ENCODE data around the gene CTR9. TPM values are rescaled to one million over a fixed set of nuclear protein-coding genes. Genes with fewer than 3 reads are reported as not detected.
A peak's percentile ranks its signal among the peaks of the same experiment; 100 is the strongest.

The CTR9 gene
- polyA plus RNA-seq, 2 donors: 11.1 to 15.9 TPM

DNA sequence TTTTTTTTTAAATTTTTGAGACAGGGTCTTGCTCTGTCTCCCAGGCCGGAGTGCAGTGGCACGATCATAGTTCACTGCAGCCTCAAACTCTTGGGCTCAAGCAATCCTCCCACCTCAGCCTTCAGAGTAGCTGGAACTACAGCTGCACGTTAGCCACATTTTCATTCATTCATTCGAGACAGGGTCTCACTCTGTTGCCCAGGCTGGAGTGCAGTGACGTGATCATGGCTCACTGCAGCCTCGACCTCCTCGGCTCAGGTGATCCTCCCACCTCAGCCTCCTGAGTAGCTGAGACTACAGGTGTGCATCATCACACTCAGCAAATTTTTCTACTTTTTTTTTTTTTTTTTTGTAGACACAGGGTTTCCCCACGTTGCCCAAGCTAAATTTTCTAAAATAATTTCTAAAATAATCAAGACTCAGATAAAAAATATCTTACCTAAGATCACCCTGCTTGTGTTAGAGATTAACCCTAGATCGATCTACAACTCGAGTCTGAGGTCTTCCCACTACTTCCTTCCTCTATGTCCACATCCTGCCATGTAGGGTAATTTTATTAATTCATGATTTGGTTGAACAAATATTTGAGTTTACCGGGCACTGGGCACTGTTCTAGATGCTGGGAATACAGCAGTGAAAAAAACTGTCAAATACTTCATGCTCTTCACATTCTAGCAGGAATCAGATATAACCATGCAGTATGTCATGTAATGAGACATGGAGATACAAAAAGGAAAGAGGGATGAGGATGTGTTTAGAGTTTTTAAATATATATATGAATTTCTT lies 42.6 kb downstream of the CTR9 start:
- no peak overlapping the region for H3K4me3 ChIP-seq (ENCODE audit: low read depth in 1 of 2, low read length in 2 of 2)
- WGBS, 2 donors: 60 to 68% methylated on average over 11 of the region's 11 CpGs
- H3K27ac ChIP-seq (ENCODE audit: low read depth in 2 of 2, low read length in 1 of 2): no peak overlapping the region
- no peaks in the 10 kb centered on the region for H3K9me3 ChIP-seq (ENCODE audit: control insufficient read depth in 2 of 2, insufficient read depth in 1 of 2, low read depth in 1 of 2, low read length in 1 of 2)
- peaks cover 5 to 12% of the 10 kb centered on the region in 2 donors for H3K36me3 ChIP-seq (ENCODE audit: control insufficient read depth in 2 of 2, insufficient read depth in 2 of 2, low read length in 1 of 2)
- H3K4me1 ChIP-seq (ENCODE audit: control insufficient read depth in 2 of 2, insufficient read depth in 2 of 2, low read length in 1 of 2): peaks cover 0 to 4% of the 10 kb centered on the region in 2 donors
- no peaks in the 10 kb centered on the region for H3K27me3 ChIP-seq (ENCODE audit: control insufficient read depth in 1 of 2, insufficient read depth in 2 of 2, low read length in 2 of 2)

GRCh38 chr11:10796191-10796590 lies 45.1 kb downstream of the CTR9 start:
- WGBS, 2 donors: 60 to 71% methylated on average over 2 of the region's 2 CpGs
- H3K27ac ChIP-seq (ENCODE audit: low read depth in 2 of 2, low read length in 1 of 2): no peak overlapping the region
- no peaks in the 10 kb centered on the region for H3K27me3 ChIP-seq (ENCODE audit: control insufficient read depth in 1 of 2, insufficient read depth in 2 of 2, low read length in 2 of 2)
- H3K9me3 ChIP-seq (ENCODE audit: control insufficient read depth in 2 of 2, insufficient read depth in 1 of 2, low read depth in 1 of 2, low read length in 1 of 2): no peaks in the 10 kb centered on the region
- peaks cover 12 to 18% of the 10 kb centered on the region in 2 donors for H3K36me3 ChIP-seq (ENCODE audit: control insufficient read depth in 2 of 2, insufficient read depth in 2 of 2, low read length in 1 of 2)
- no peak overlapping the region for H3K4me3 ChIP-seq (ENCODE audit: low read depth in 1 of 2, low read length in 2 of 2)
- peaks cover 0 to 4% of the 10 kb centered on the region in 2 donors for H3K4me1 ChIP-seq (ENCODE audit: control insufficient read depth in 2 of 2, insufficient read depth in 2 of 2, low read length in 1 of 2)

DNA sequence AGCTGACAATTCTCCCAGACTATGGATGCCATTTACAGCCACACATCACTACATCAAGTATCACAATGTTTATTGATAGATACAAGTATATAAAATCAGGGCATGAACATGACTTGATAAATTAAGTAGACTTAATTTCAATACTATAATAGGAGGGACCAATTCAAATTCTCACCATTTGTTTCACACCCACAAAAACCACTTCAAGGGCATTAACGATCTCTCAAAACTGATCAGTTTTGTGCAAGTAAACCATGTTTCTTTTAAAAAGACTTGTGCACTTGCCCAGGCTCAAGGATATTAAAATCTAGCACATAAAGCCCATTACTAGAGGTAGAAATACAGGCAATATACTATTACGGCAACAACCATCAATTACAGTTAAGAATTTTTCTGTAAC lies 46.0 kb downstream of the CTR9 start:
- H3K27me3 ChIP-seq (ENCODE audit: control insufficient read depth in 1 of 2, insufficient read depth in 2 of 2, low read length in 2 of 2): no peaks in the 10 kb centered on the region
- peaks cover 12 to 19% of the 10 kb centered on the region in 2 donors for H3K36me3 ChIP-seq (ENCODE audit: control insufficient read depth in 2 of 2, insufficient read depth in 2 of 2, low read length in 1 of 2)
- WGBS, 2 donors: 81% methylated on average over 2 of the region's 2 CpGs
- no peaks in the 10 kb centered on the region for H3K9me3 ChIP-seq (ENCODE audit: control insufficient read depth in 2 of 2, insufficient read depth in 1 of 2, low read depth in 1 of 2, low read length in 1 of 2)
- no peak overlapping the region for H3K27ac ChIP-seq (ENCODE audit: low read depth in 2 of 2, low read length in 1 of 2)
- H3K4me1 ChIP-seq (ENCODE audit: control insufficient read depth in 2 of 2, insufficient read depth in 2 of 2, low read length in 1 of 2): peaks cover 0 to 4% of the 10 kb centered on the region in 2 donors
- H3K4me3 ChIP-seq (ENCODE audit: low read depth in 1 of 2, low read length in 2 of 2): no peak overlapping the region

DNA sequence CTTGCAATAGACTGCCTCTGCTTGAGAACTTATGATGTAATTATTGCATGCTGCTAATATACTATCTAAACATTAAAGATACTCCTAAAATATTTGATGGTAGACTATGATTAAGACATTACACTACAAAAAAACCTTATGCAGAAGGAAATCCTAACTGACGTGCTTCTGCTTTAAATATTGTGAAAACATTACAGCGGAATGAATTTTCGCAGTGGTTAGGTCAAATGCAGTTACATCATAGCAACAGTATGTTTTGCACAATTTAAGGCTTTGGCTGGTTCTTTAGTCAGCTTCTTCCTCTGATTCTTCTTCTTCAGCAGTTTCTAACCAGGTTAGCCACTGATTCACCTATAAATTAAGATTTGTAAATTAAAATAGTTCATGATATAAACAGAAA lies 46.5 kb downstream of the CTR9 start:
- Histone ChIP-seq H3K27me3 (ENCODE audit: control insufficient read depth in 1 of 2, insufficient read depth in 2 of 2, low read length in 2 of 2) (no peaks in the 10 kb centered on the region), H3K4me1 (ENCODE audit: control insufficient read depth in 2 of 2, insufficient read depth in 2 of 2, low read length in 1 of 2) (peaks cover 0 to under 1% of the 10 kb centered on the region in 2 donors), H3K9me3 (ENCODE audit: control insufficient read depth in 2 of 2, insufficient read depth in 1 of 2, low read depth in 1 of 2, low read length in 1 of 2) (no peaks in the 10 kb centered on the region), H3K36me3 (ENCODE audit: control insufficient read depth in 2 of 2, insufficient read depth in 2 of 2, low read length in 1 of 2) (peaks cover 14 to 25% of the 10 kb centered on the region in 2 donors), H3K27ac (ENCODE audit: low read depth in 2 of 2, low read length in 1 of 2) (no peak overlapping the region), H3K4me3 (ENCODE audit: low read depth in 1 of 2, low read length in 2 of 2) (no peak overlapping the region)
- WGBS, 2 donors: 77 to 81% methylated on average over 3 of the region's 3 CpGs

- H3K27ac ChIP-seq (ENCODE audit: low read depth in 2 of 2, low read length in 1 of 2): no peak overlapping the region
- 58 to 59% methylated on average over 4 of the region's 4 CpGs for WGBS, 2 donors
- H3K4me1 ChIP-seq (ENCODE audit: control insufficient read depth in 2 of 2, insufficient read depth in 2 of 2, low read length in 1 of 2): no peaks in the 10 kb centered on the region
These were observed 47.4 kb downstream of the CTR9 start for GRCh38 chr11:10798330-10798928.

GRCh38 chr11:10800292-10800691 lies 49.2 kb downstream of the CTR9 start:
- no peaks in the 10 kb centered on the region for H3K9me3 ChIP-seq (ENCODE audit: control insufficient read depth in 2 of 2, insufficient read depth in 1 of 2, low read depth in 1 of 2, low read length in 1 of 2)
- H3K27me3 ChIP-seq (ENCODE audit: control insufficient read depth in 1 of 2, insufficient read depth in 2 of 2, low read length in 2 of 2): no peaks in the 10 kb centered on the region
- no peak overlapping the region for H3K27ac ChIP-seq (ENCODE audit: low read depth in 2 of 2, low read length in 1 of 2)
- no peaks in the 10 kb centered on the region for H3K4me1 ChIP-seq (ENCODE audit: control insufficient read depth in 2 of 2, insufficient read depth in 2 of 2, low read length in 1 of 2)
- H3K36me3 ChIP-seq (ENCODE audit: control insufficient read depth in 2 of 2, insufficient read depth in 2 of 2, low read length in 1 of 2): peaks cover 29 to 31% of the 10 kb centered on the region in 2 donors
- 72 to 85% methylated on average over 2 of the region's 2 CpGs for WGBS, 2 donors
- H3K4me3 ChIP-seq (ENCODE audit: low read depth in 1 of 2, low read length in 2 of 2): no peak overlapping the region

More at GRCh38 chr11:10798330-10798928, 47.4 kb downstream of the CTR9 start:
- H3K36me3 ChIP-seq (ENCODE audit: control insufficient read depth in 2 of 2, insufficient read depth in 2 of 2, low read length in 1 of 2): peaks cover 19 to 31% of the 10 kb centered on the region in 2 donors
- H3K4me3 ChIP-seq (ENCODE audit: low read depth in 1 of 2, low read length in 2 of 2): no peak overlapping the region
- H3K9me3 ChIP-seq (ENCODE audit: control insufficient read depth in 2 of 2, insufficient read depth in 1 of 2, low read depth in 1 of 2, low read length in 1 of 2): no peaks in the 10 kb centered on the region
- no peaks in the 10 kb centered on the region for H3K27me3 ChIP-seq (ENCODE audit: control insufficient read depth in 1 of 2, insufficient read depth in 2 of 2, low read length in 2 of 2)

- no peak overlapping the region for H3K4me3 ChIP-seq (ENCODE audit: low read depth in 1 of 2, low read length in 2 of 2)
- H3K36me3 ChIP-seq (ENCODE audit: control insufficient read depth in 2 of 2, insufficient read depth in 2 of 2, low read length in 1 of 2): peaks cover 21 to 25% of the 10 kb centered on the region in 2 donors
- no peaks in the 10 kb centered on the region for H3K4me1 ChIP-seq (ENCODE audit: control insufficient read depth in 2 of 2, insufficient read depth in 2 of 2, low read length in 1 of 2)
- H3K27ac ChIP-seq (ENCODE audit: low read depth in 2 of 2, low read length in 1 of 2): no peak overlapping the region
- 66 to 71% methylated on average over 6 of the region's 6 CpGs for WGBS, 2 donors
- H3K27me3 ChIP-seq (ENCODE audit: control insufficient read depth in 1 of 2, insufficient read depth in 2 of 2, low read length in 2 of 2): no peaks in the 10 kb centered on the region
- H3K9me3 ChIP-seq (ENCODE audit: control insufficient read depth in 2 of 2, insufficient read depth in 1 of 2, low read depth in 1 of 2, low read length in 1 of 2): no peaks in the 10 kb centered on the region
These were observed 52.6 kb downstream of the CTR9 start for GRCh38 chr11:10803676-10804075.

DNA sequence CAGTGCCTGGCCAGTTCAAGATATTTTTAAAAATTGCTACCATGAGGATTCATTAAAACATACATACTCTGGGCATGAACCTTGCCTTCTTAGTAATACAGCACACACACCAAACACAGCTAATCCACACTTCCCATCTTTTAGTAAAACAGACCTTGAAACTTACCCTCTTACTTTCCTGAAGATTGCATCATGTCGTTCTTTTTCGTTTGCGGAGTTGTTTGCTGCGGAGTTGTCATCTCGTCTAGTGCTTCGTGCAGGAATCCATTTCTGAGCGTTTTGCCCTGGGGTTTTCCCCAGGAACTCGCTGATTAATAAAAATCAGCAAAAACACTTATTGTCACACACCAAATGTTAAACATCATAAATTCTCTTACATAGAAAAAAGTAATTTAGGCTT lies 54.7 kb downstream of the CTR9 start:
- Histone ChIP-seq H3K27me3 (ENCODE audit: control insufficient read depth in 1 of 2, insufficient read depth in 2 of 2, low read length in 2 of 2) (no peaks in the 10 kb centered on the region), H3K27ac (ENCODE audit: low read depth in 2 of 2, low read length in 1 of 2) (peak overlapping the region in 1 of 2 donors; percentile 4), H3K4me1 (ENCODE audit: control insufficient read depth in 2 of 2, insufficient read depth in 2 of 2, low read length in 1 of 2) (no peaks in the 10 kb centered on the region), H3K9me3 (ENCODE audit: control insufficient read depth in 2 of 2, insufficient read depth in 1 of 2, low read depth in 1 of 2, low read length in 1 of 2) (no peaks in the 10 kb centered on the region), H3K36me3 (ENCODE audit: control insufficient read depth in 2 of 2, insufficient read depth in 2 of 2, low read length in 1 of 2) (peaks cover 15 to 18% of the 10 kb centered on the region in 2 donors), H3K4me3 (ENCODE audit: low read depth in 1 of 2, low read length in 2 of 2) (peak overlapping the region in 1 of 2 donors; percentile 88)
- WGBS, 2 donors: 62 to 64% methylated on average over 8 of the region's 8 CpGs

- Histone ChIP-seq H3K27me3 (ENCODE audit: control insufficient read depth in 1 of 2, insufficient read depth in 2 of 2, low read length in 2 of 2) (no peaks in the 10 kb centered on the region), H3K4me3 (ENCODE audit: low read depth in 1 of 2, low read length in 2 of 2) (peak overlapping the region in 1 of 2 donors; percentile 88), H3K36me3 (ENCODE audit: control insufficient read depth in 2 of 2, insufficient read depth in 2 of 2, low read length in 1 of 2) (peaks cover 15 to 18% of the 10 kb centered on the region in 2 donors), H3K9me3 (ENCODE audit: control insufficient read depth in 2 of 2, insufficient read depth in 1 of 2, low read depth in 1 of 2, low read length in 1 of 2) (no peaks in the 10 kb centered on the region), H3K4me1 (ENCODE audit: control insufficient read depth in 2 of 2, insufficient read depth in 2 of 2, low read length in 1 of 2) (no peaks in the 10 kb centered on the region), H3K27ac (ENCODE audit: low read depth in 2 of 2, low read length in 1 of 2) (no peak overlapping the region)
- WGBS, 2 donors: 72 to 76% methylated on average over 4 of the region's 4 CpGs
These were observed 55.2 kb downstream of the CTR9 start for GRCh38 chr11:10806206-10806605.
